ENCODE measurements around the gene ATP2C1. TPM values are rescaled to one million over a fixed set of nuclear protein-coding genes. Genes with fewer than 3 reads are reported as not detected.

Gene ATP2C1
- total and polyA plus RNA-seq, 2 of the 13 experiments (the other 11 are each of a cell fraction or from before 2014, with no cell fraction given) = 32.4 to 37.6 TPM

- Histone ChIP-seq H3K4me1 (ENCODE audit: insufficient read depth, low read length) (no peaks in the 10 kb centered on the region), H2AFZ (ENCODE audit: low read length) (no peak overlapping the region), H3K36me3 (replicated peaks in 1 of 2; ENCODE audit: control insufficient read depth in 1 of 2, insufficient read depth in 2 of 2, low read length in 2 of 2) (no peaks in the 10 kb centered on the region), H3K4me2 (ENCODE audit: low read depth, low read length) (no peak overlapping the region), H3K4me3 (replicated peaks in 1 of 3; ENCODE audit: insufficient read depth in 1 of 3, low read depth in 2 of 3, low read length in 3 of 3) (no peak overlapping the region), H3K27me3 (ENCODE audit: control insufficient read depth in 1 of 2, insufficient read depth in 2 of 2, low read length in 2 of 2) (no peaks in the 10 kb centered on the region), H3K9ac (ENCODE audit: insufficient read depth, low read depth, low read length) (no peak overlapping the region), H3K9me3 (ENCODE audit: low read length) (no peaks in the 10 kb centered on the region), H4K20me1 (ENCODE audit: insufficient read depth, low read length) (no peaks in the 10 kb centered on the region), H3K27ac (ENCODE audit: extremely low read length, insufficient read depth, low read length) (no peak overlapping the region), H3K79me2 (ENCODE audit: insufficient read depth, low read length) (no peaks in the 10 kb centered on the region)
- DNase-seq (ENCODE audit: low spot score) (no peak), FAIRE-seq (no peak), ATAC-seq (no peak)
- BruUV-seq (replicated peaks) = no TSS peak
- intact Hi-C loops (cut with micrococcal nuclease; ENCODE audit: unreplicated experiment) = loop anchor here (10.0 kb wide), 3 partner anchors 346 to 756 kb away; partner anchors contain the start of gene NUDT16
- in situ Hi-C loops (cut with HindIII; ENCODE audit: extremely low pct_ligation_motif_present, low pct_unique_long_range_greater_than_20kb) = loop anchor here (25.0 kb wide), 2 partner anchors 449 to 974 kb away; no protein-coding TSS in a partner anchor
- TF ChIP-seq THAP7 (CRISPR knock-in tag; IDR thresholded peaks at IDR 0.05) (no peak), HOXA9 (CRISPR knock-in tag; IDR thresholded peaks at IDR 0.05; ENCODE audit: borderline replicate concordance) (no peak), NFIC (IDR thresholded peaks at IDR 0.05; ENCODE audit: low read length) (no peak), ZNF572 (CRISPR knock-in tag; IDR thresholded peaks at IDR 0.05) (no peak), MIXL1 (CRISPR knock-in tag; IDR thresholded peaks at IDR 0.05) (no peak), ZNF543 (CRISPR knock-in tag; IDR thresholded peaks at IDR 0.05) (no peak), SCMH1 (CRISPR knock-in tag; IDR thresholded peaks at IDR 0.05; ENCODE audit: borderline replicate concordance) (no peak), ZFP82 (CRISPR knock-in tag; IDR thresholded peaks at IDR 0.05; ENCODE audit: borderline replicate concordance) (no peak), ZNF547 (CRISPR knock-in tag; IDR thresholded peaks at IDR 0.05) (no peak), ZNF503 (CRISPR knock-in tag; IDR thresholded peaks at IDR 0.05) (no peak), SRF (IDR thresholded peaks at IDR 0.05; ENCODE audit: low read depth, low read length) (no peak), ZNF788 (CRISPR knock-in tag; IDR thresholded peaks at IDR 0.05; ENCODE audit: borderline replicate concordance) (no peak), ZNF441 (CRISPR knock-in tag; IDR thresholded peaks at IDR 0.05; ENCODE audit: borderline replicate concordance) (no peak), ZNF17 (CRISPR knock-in tag; IDR thresholded peaks at IDR 0.05) (no peak), SSRP1 (CRISPR knock-in tag; IDR thresholded peaks at IDR 0.05) (no peak), ZMYM3 (CRISPR knock-in tag; IDR thresholded peaks at IDR 0.05) (no peak), CREB3 (CRISPR knock-in tag; IDR thresholded peaks at IDR 0.05) (no peak)
- TF ChIP-seq, protein P1, sequence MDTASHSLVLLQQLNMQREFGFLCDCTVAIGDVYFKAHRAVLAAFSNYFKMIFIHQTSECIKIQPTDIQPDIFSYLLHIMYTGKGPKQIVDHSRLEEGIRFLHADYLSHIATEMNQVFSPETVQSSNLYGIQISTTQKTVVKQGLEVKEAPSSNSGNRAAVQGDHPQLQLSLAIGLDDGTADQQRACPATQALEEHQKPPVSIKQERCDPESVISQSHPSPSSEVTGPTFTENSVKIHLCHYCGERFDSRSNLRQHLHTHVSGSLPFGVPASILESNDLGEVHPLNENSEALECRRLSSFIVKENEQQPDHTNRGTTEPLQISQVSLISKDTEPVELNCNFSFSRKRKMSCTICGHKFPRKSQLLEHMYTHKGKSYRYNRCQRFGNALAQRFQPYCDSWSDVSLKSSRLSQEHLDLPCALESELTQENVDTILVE (CRISPR knock-in tag; IDR thresholded peaks at IDR 0.05) = no peak
- TF ChIP-seq, protein P2, sequence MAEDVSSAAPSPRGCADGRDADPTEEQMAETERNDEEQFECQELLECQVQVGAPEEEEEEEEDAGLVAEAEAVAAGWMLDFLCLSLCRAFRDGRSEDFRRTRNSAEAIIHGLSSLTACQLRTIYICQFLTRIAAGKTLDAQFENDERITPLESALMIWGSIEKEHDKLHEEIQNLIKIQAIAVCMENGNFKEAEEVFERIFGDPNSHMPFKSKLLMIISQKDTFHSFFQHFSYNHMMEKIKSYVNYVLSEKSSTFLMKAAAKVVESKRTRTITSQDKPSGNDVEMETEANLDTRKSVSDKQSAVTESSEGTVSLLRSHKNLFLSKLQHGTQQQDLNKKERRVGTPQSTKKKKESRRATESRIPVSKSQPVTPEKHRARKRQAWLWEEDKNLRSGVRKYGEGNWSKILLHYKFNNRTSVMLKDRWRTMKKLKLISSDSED (CRISPR knock-in tag; IDR thresholded peaks at IDR 0.05) = no peak
- 86% methylated on average over 2 of the region's 2 CpGs for WGBS (ENCODE audit: low lambda C conversion rate)
- POLR2A ChIA-PET = no interaction called here
- CTCF ChIA-PET (ENCODE audit: low intra/inter-chr PET ratio, low total read pairs) = no interaction called here
Observed at GRCh38 chr3:131038326-131038725, 144.4 kb downstream of the ATP2C1 start.

Data from HepG2 (cell line).